GM23338 (cell line): ENCODE results near the gene TLCD3A. TPM values are rescaled to one million over a fixed set of nuclear protein-coding genes. Genes with fewer than 3 reads are reported as not detected.
"Not testable (repeated sequence)": the region's sequence is repeated elsewhere in the genome, so short reads cannot be mapped to it uniquely, and the experiment has no call there.

Source experiments
- ATAC-seq: fragments of 200-7000 bp; cut with Tn5 transposase; 3 replicates; pipeline ENCODE4 v1.9.1; 2020
- DNase-seq: peaks from one replicate; pipeline ENCODE4 v3.0.0-alpha.2; 2015; ENCODE audit warnings: low spot score
- H2AFZ ChIP-seq: fragments of 200-600 bp; sonication (generic); 2 replicates; pipeline ENCODE4 v1.8.0; 2016; ENCODE audit warnings: antibody characterized with exemption, mild to moderate bottlenecking, moderate library complexity
- H3F3A ChIP-seq: fragments of 200-600 bp; sonication (generic); replicated peaks from 2 replicates; pipeline ENCODE4 v1.8.0; 2017; ENCODE audit warnings: antibody characterized with exemption, mixed run types, low read depth
- H3K27ac ChIP-seq: fragments of 200-600 bp; sonication (generic); 2 replicates; pipeline ENCODE4 v1.6.1; 2016; ENCODE audit warnings: low read depth
- H3K27me3 ChIP-seq: fragments of 200-600 bp; sonication (generic); 2 replicates; pipeline ENCODE4 v1.8.0; 2016; ENCODE audit warnings: mild to moderate bottlenecking, mixed run types, moderate library complexity; ENCODE audit not compliant: insufficient read depth
- H3K36me3 ChIP-seq: fragments of 200-600 bp; sonication (generic); 2 replicates; pipeline ENCODE4 v1.8.0; 2016; ENCODE audit warnings: mild to moderate bottlenecking; ENCODE audit not compliant: insufficient read depth
- H3K4me1 ChIP-seq: fragments of 200-600 bp; sonication (generic); 2 replicates; pipeline ENCODE4 v1.8.0; 2016; ENCODE audit warnings: mild to moderate bottlenecking, moderate library complexity; ENCODE audit not compliant: insufficient read depth
- H3K4me2 ChIP-seq: fragments of 200-600 bp; sonication (generic); 2 replicates; pipeline ENCODE4 v1.7.1; 2017; ENCODE audit warnings: mixed run types
- H3K4me3 ChIP-seq: fragments of 200-600 bp; sonication (generic); 2 replicates; pipeline ENCODE4 v1.6.1; 2016; ENCODE audit warnings: mixed run types
- H3K79me2 ChIP-seq: fragments of 200-600 bp; sonication (generic); replicated peaks from 2 replicates; pipeline ENCODE4 v1.8.0; 2017; ENCODE audit warnings: mild to moderate bottlenecking; ENCODE audit not compliant: insufficient read depth
- H3K9me2 ChIP-seq: fragments of 200-600 bp; sonication (generic); 2 replicates; pipeline ENCODE4 v1.8.0; 2017; ENCODE audit not compliant: insufficient read depth
- H4K20me1 ChIP-seq: fragments of 200-600 bp; sonication (generic); replicated peaks from 2 replicates; pipeline ENCODE4 v1.8.0; 2017; ENCODE audit warnings: mild to moderate bottlenecking; ENCODE audit not compliant: insufficient read depth
- H3K27ac Mint-ChIP-seq: 2 replicates; pipeline ENCODE4 v1.8.0; 2020; ENCODE audit warnings: inconsistent platforms, mild to moderate bottlenecking, moderate library complexity, mixed read lengths
- H3K27me3 Mint-ChIP-seq: 3 replicates; pipeline ENCODE4 v1.8.0; 2022; ENCODE audit warnings: low read depth, mild to moderate bottlenecking, moderate library complexity, mixed read lengths, inconsistent platforms; ENCODE audit not compliant: insufficient read depth, poor library complexity
- H3K36me3 Mint-ChIP-seq: 3 replicates; pipeline ENCODE4 v1.8.0; 2021; ENCODE audit warnings: low read depth, mild to moderate bottlenecking, inconsistent platforms, moderate library complexity, mixed read lengths
- H3K4me1 Mint-ChIP-seq: 3 replicates; pipeline ENCODE4 v1.8.0; 2020; ENCODE audit warnings: mild to moderate bottlenecking, inconsistent platforms, mixed read lengths
- H3K4me3 Mint-ChIP-seq: 3 replicates; pipeline ENCODE4 v1.8.0; 2021; ENCODE audit warnings: moderate library complexity, mild to moderate bottlenecking, inconsistent platforms, mixed read lengths
- H3K9me3 Mint-ChIP-seq: 3 replicates; pipeline ENCODE4 v1.8.0; 2020; ENCODE audit warnings: moderate library complexity, mild to moderate bottlenecking, inconsistent platforms, mixed read lengths
- EZH2 ChIP-seq: fragments of 200-600 bp; sonication (generic); IDR thresholded peaks from one replicate; pipeline ENCODE4 v1.8.0; 2017; ENCODE audit warnings: antibody characterized with exemption, mild to moderate bottlenecking, low read depth; ENCODE audit not compliant: unreplicated experiment
- EZH2phosphoT487 ChIP-seq: fragments of 200-600 bp; sonication (generic); IDR thresholded peaks from one replicate; pipeline ENCODE4 v1.8.1; 2018; ENCODE audit warnings: antibody characterized with exemption; ENCODE audit not compliant: unreplicated experiment
- POLR2AphosphoS5 ChIP-seq: IDR thresholded peaks from 2 replicates; pipeline ENCODE4 v1.6.1; 2016; ENCODE audit warnings: antibody characterized with exemption, low read depth
- polyA plus RNA-seq: library from polyadenylated mRNA; unstranded; fragments of >200 nt; fragmentation: Nextera tagmentation; extraction: Ambion mirVana; gene quantifications from 2 replicates; pipeline ENCODE4 v1.2.1, GENCODE V29; 2016
- total RNA-seq: library from RNA; depleted of rRNA; stranded (reverse); fragments of >200 nt; shearing (Covaris generic); gene quantifications from 2 replicates; pipeline ENCODE4 v1.2.3, GENCODE V29; 2014
- TF ChIP-seq, protein P1 (sequence below): fragments of 250-450 bp; sonication (Bioruptor Pico); IDR thresholded peaks from 2 replicates; pipeline ENCODE4 v1.5.0; 2020; ENCODE audit warnings: mild to moderate bottlenecking, moderate library complexity

The TLCD3A gene
- total and polyA plus RNA-seq, 2 experiments from 2014 or later, result 10.3 to 21.1 TPM

DNA sequence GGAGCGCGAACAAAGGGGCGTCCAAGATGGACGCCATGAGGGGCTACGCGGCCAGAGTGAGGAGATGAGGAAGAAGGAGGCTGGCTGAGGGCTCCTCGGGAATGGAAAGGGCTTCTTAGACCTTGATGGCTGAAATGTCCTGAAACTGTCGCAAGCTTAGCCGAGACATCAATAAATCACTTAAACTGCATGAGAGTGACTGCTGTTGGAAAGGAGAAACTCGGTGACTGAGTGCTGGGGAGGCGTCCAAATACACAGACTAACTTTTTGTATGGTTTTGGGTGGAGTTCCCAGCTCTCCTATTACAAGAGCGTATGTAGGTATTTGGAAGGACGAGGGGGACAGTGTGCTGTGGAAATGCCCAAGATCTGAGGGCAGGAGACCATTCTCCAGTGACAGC, 21.0 kb downstream of the TLCD3A start:
- Mint-ChIP-seq H3K36me3 (peaks cover 64% of the 10 kb centered on the region), H3K9me3 (peaks cover 34% of the 10 kb centered on the region), H3K27me3 (peaks cover 26% of the 10 kb centered on the region), H3K4me3 (peak overlapping the region; percentile 50), H3K27ac (no peak overlapping the region), H3K4me1 (peaks cover 23% of the 10 kb centered on the region)
- Histone ChIP-seq H3F3A (0 out of 2 replicates have a peak, but pooled peaks cover 4% of the 10 kb centered on the region), H2AFZ (no peak overlapping the region), H3K79me2 (peaks cover 23% of the 10 kb centered on the region), H3K27ac (no peak overlapping the region), H3K4me1 (peaks cover 6% of the 10 kb centered on the region; the same call in 1 of the 2 replicates), H3K4me3 (no peak overlapping the region), H3K36me3 (0 out of 2 replicates have a peak, but pooled peaks cover 6% of the 10 kb centered on the region), H3K4me2 (no peak overlapping the region), H3K27me3 (no peaks in the 10 kb centered on the region), H4K20me1 (peaks cover 3% of the 10 kb centered on the region; the same call in 1 of the 2 replicates), H3K9me2 (peaks cover 3% of the 10 kb centered on the region; the same call in 1 of the 2 replicates)
- TF ChIP-seq POLR2AphosphoS5 (no peak), EZH2 (no peak), EZH2phosphoT487 (no peak)
- no peak for ATAC-seq
- no peak for DNase-seq

DNA sequence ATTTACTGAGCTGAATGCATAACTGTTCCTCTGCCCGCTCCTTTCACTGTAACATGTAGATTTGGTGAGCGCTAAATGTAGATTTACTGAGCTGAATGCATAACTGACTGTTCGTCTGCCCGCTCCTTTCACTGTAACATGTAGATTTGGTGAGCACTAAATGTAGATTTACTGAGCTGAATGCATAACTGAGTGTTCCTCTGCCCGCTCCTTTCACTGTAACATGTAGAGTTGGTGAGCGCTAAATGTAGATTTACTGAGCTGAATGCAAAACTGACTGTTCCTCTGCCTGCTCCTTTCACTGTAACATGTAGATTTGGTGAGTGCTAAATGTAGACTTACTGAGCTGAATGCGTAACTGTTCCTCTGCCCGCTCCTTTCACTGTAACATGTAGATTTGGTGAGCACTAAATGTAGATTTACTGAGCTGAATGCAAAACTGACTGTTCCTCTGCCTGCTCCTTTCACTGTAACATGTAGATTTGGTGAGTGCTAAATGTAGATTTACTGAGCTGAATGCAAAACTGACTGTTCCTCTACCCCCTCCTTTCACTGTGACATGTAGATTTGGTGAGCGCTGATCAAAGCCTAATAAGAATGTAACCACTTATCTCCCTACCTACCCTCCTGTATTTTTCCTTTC, 23.0 kb downstream of the TLCD3A start:
- not testable (repeated sequence) for H2AFZ ChIP-seq, H3K4me2 ChIP-seq, DNase-seq, H3K9me2 ChIP-seq, H3K4me1 ChIP-seq, H3K4me3 Mint-ChIP-seq, ATAC-seq, H3K27me3 ChIP-seq, H3K36me3 ChIP-seq, H3F3A ChIP-seq, H3K4me3 ChIP-seq, H4K20me1 ChIP-seq
- Mint-ChIP-seq H3K9me3 (peaks cover 17% of the 10 kb centered on the region), H3K4me1 (peaks cover 21% of the 10 kb centered on the region), H3K27me3 (peaks cover 26% of the 10 kb centered on the region), H3K36me3 (peaks cover 61% of the 10 kb centered on the region), H3K27ac (peak overlapping the region; percentile 86)
- 0 out of 2 replicates have a peak, but pooled peaks have one; percentile 13 for TF ChIP-seq POLR2AphosphoS5
- Histone ChIP-seq H3K27ac (peak overlapping the region; percentile 83), H3K79me2 (peaks cover 13% of the 10 kb centered on the region)

DNA sequence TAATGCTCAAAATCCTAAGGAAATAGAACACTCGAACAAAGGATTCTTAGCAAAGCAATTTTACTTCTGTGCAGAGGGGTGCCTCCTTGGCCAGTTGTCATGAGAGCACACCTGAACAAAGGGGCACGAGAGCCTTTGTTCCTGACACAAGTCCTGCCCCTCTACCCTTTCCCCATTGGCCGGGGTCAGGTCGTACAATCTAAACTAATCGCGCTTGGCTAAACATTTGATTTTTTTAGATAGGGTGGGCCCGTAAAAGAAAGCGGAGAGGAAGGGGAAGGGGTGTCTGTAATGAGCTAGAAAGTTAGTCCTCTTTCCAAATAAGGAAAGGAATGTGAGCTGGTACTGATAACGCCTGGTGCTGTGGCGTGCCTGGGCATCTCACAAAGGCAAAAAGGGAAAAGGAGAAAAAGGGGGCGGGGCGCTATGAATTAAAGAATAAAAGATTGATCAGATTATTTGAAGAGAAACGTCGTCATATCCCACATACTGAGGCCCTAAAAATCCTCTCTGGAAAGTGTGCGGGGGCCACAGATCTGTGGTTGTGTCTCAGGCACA, 23.7 kb downstream of the TLCD3A start:
- Histone ChIP-seq H3K27ac (peak overlapping the region; percentile 83), H3K36me3 (0 out of 2 replicates have a peak, but pooled peaks cover 14% of the 10 kb centered on the region)
- H3K27me3 ChIP-seq, H2AFZ ChIP-seq, H3K4me1 ChIP-seq, H3F3A ChIP-seq, H3K9me2 ChIP-seq, H4K20me1 ChIP-seq, ATAC-seq, H3K4me2 ChIP-seq, H3K4me3 ChIP-seq, H3K4me3 Mint-ChIP-seq, H3K79me2 ChIP-seq: not testable (repeated sequence)
- Mint-ChIP-seq H3K27ac (peak overlapping the region; percentile 86), H3K9me3 (peaks cover 12% of the 10 kb centered on the region; the same call in 2 of the 3 replicates), H3K4me1 (peaks cover 16% of the 10 kb centered on the region), H3K27me3 (peaks cover 24% of the 10 kb centered on the region), H3K36me3 (peaks cover 60% of the 10 kb centered on the region)
- DNase-seq, result peak; percentile 43

DNA sequence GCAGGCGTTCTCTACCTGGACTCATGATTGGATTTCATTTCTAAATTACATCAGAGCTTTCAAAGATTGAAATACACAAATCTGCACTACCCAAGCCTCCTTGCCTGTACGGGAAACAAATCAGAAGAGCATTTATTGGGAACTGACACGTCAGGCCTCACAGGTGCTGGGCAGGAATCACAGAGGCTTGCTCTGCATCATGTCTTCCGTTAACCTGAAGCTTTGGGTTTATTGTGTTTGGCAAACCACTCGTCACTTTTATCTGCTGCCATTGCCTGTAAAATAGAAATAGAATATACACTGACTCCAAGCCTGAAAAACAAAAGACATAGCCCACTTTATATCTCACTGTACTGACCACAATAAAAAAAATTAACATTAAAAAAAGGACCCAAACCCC, 27.6 kb downstream of the TLCD3A start:
- H3K9me2 ChIP-seq, result no peaks in the 10 kb centered on the region
- no peaks in the 10 kb centered on the region; the same call in 2 of the 3 replicates for H3K9me3 Mint-ChIP-seq
- peaks cover 6% of the 10 kb centered on the region for H3K27me3 Mint-ChIP-seq
- H3K4me3 Mint-ChIP-seq, result no peak overlapping the region
- no peaks in the 10 kb centered on the region for H3K4me1 ChIP-seq
- H3K27ac ChIP-seq, result no peak overlapping the region
- no peak overlapping the region for H2AFZ ChIP-seq
- H3K36me3 ChIP-seq, result peaks cover 24% of the 10 kb centered on the region
- ATAC-seq (no peak), DNase-seq (no peak)
- no peak overlapping the region for H3K4me3 ChIP-seq
- no peaks in the 10 kb centered on the region for H3K79me2 ChIP-seq
- no peaks in the 10 kb centered on the region for H3F3A ChIP-seq
- no peaks in the 10 kb centered on the region for H3K27me3 ChIP-seq
- no peak overlapping the region for H3K27ac Mint-ChIP-seq
- no peak overlapping the region for H3K4me2 ChIP-seq
- peaks cover 76% of the 10 kb centered on the region for H3K36me3 Mint-ChIP-seq
- H3K4me1 Mint-ChIP-seq, result peaks cover 12% of the 10 kb centered on the region
- no peaks in the 10 kb centered on the region for H4K20me1 ChIP-seq
- TF ChIP-seq, protein P1, sequence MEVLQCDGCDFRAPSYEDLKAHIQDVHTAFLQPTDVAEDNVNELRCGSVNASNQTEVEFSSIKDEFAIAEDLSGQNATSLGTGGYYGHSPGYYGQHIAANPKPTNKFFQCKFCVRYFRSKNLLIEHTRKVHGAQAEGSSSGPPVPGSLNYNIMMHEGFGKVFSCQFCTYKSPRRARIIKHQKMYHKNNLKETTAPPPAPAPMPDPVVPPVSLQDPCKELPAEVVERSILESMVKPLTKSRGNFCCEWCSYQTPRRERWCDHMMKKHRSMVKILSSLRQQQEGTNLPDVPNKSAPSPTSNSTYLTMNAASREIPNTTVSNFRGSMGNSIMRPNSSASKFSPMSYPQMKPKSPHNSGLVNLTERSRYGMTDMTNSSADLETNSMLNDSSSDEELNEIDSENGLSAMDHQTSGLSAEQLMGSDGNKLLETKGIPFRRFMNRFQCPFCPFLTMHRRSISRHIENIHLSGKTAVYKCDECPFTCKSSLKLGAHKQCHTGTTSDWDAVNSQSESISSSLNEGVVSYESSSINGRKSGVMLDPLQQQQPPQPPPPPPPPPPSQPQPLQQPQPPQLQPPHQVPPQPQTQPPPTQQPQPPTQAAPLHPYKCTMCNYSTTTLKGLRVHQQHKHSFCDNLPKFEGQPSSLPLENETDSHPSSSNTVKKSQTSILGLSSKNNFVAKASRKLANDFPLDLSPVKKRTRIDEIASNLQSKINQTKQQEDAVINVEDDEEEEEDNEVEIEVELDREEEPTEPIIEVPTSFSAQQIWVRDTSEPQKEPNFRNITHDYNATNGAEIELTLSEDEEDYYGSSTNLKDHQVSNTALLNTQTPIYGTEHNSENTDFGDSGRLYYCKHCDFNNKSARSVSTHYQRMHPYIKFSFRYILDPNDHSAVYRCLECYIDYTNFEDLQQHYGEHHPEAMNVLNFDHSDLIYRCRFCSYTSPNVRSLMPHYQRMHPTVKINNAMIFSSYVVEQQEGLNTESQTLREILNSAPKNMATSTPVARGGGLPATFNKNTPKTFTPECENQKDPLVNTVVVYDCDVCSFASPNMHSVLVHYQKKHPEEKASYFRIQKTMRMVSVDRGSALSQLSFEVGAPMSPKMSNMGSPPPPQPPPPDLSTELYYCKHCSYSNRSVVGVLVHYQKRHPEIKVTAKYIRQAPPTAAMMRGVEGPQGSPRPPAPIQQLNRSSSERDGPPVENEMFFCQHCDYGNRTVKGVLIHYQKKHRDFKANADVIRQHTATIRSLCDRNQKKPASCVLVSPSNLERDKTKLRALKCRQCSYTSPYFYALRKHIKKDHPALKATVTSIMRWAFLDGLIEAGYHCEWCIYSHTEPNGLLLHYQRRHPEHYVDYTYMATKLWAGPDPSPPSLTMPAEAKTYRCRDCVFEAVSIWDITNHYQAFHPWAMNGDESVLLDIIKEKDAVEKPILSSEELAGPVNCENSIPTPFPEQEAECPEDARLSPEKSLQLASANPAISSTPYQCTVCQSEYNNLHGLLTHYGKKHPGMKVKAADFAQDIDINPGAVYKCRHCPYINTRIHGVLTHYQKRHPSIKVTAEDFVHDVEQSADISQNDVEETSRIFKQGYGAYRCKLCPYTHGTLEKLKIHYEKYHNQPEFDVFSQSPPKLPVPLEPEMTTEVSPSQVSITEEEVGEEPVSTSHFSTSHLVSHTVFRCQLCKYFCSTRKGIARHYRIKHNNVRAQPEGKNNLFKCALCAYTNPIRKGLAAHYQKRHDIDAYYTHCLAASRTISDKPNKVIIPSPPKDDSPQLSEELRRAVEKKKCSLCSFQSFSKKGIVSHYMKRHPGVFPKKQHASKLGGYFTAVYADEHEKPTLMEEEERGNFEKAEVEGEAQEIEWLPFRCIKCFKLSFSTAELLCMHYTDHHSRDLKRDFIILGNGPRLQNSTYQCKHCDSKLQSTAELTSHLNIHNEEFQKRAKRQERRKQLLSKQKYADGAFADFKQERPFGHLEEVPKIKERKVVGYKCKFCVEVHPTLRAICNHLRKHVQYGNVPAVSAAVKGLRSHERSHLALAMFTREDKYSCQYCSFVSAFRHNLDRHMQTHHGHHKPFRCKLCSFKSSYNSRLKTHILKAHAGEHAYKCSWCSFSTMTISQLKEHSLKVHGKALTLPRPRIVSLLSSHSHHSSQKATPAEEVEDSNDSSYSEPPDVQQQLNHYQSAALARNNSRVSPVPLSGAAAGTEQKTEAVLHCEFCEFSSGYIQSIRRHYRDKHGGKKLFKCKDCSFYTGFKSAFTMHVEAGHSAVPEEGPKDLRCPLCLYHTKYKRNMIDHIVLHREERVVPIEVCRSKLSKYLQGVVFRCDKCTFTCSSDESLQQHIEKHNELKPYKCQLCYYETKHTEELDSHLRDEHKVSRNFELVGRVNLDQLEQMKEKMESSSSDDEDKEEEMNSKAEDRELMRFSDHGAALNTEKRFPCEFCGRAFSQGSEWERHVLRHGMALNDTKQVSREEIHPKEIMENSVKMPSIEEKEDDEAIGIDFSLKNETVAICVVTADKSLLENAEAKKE (CRISPR knock-in tag), result no peak
